ENCODE data around the gene APBA2. TPM values are rescaled to one million over a fixed set of nuclear protein-coding genes. Genes with fewer than 3 reads are reported as not detected.

Gene APBA2
- total RNA-seq, 4 donors from 2014 or later: 5.4 to 15.3 (median 10.4) TPM

GRCh38 chr15:29091666-29092065, 205.9 kb downstream of the APBA2 start:
- Histone ChIP-seq H3K4me3 (no peak overlapping the region), H3K27ac (replicated peaks in 1 of 4) (no peak overlapping the region), H3K4me1 (no peaks in the 10 kb centered on the region), H3K27me3 (no peaks in the 10 kb centered on the region), H3K36me3 (no peaks in the 10 kb centered on the region), H3K9me3 (no peaks in the 10 kb centered on the region)
- TF ChIP-seq EP300 (IDR thresholded peaks at IDR 0.05) (no peak), POLR2AphosphoS5 (IDR thresholded peaks at IDR 0.05) (no peak), POLR2A (IDR thresholded peaks at IDR 0.05; ENCODE audit: low read depth) (no peak)
- TF ChIP-seq, protein P1, sequence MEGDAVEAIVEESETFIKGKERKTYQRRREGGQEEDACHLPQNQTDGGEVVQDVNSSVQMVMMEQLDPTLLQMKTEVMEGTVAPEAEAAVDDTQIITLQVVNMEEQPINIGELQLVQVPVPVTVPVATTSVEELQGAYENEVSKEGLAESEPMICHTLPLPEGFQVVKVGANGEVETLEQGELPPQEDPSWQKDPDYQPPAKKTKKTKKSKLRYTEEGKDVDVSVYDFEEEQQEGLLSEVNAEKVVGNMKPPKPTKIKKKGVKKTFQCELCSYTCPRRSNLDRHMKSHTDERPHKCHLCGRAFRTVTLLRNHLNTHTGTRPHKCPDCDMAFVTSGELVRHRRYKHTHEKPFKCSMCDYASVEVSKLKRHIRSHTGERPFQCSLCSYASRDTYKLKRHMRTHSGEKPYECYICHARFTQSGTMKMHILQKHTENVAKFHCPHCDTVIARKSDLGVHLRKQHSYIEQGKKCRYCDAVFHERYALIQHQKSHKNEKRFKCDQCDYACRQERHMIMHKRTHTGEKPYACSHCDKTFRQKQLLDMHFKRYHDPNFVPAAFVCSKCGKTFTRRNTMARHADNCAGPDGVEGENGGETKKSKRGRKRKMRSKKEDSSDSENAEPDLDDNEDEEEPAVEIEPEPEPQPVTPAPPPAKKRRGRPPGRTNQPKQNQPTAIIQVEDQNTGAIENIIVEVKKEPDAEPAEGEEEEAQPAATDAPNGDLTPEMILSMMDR (IDR thresholded peaks at IDR 0.05): no peak
- 85% methylated on average over 8 of the region's 8 CpGs for WGBS
- intact Hi-C loops (cut with DNase I): no loop called here
- DNase-seq (ENCODE audit: extremely low spot score): no peak

DNA sequence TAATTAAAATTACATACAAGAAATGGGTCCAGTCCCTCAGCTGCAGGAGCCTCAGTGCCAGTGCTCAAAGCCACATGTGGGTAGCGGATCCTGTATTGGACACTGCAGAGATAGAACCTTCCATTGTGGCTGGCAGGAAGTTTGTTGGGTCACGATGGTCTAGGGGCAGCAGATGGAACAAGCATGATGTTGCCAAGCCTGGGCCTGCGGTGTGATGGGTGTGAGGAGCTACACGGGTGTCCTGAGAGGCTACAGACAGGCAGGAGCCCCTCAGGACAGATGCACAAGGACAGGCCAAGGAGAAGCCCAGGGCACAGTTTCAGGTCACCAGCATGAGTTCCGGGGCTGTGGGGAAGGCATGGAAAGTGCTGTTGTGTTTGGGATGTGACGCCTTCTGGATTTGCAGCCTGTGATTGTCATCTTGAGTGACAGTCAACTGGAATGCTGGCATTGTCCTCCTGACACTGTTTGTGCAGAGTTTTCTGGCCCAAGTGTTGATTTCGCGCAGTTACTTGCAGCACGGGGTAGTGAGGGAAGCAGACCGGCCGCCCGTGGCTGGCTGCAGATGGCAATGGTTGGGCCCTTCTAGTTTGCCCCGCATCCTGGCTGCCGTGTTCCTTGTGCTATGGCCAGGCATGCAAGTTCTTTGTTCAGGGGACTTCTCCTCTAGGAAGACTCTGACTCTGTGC, 206.7 kb downstream of the APBA2 start:
- Histone ChIP-seq H3K27me3 (no peaks in the 10 kb centered on the region), H3K36me3 (no peaks in the 10 kb centered on the region), H3K9me3 (no peaks in the 10 kb centered on the region), H3K4me3 (no peak overlapping the region), H3K4me1 (no peaks in the 10 kb centered on the region), H3K27ac (replicated peaks in 1 of 4) (no peak overlapping the region)
- TF ChIP-seq POLR2A (IDR thresholded peaks at IDR 0.05; ENCODE audit: low read depth) (no peak), EP300 (IDR thresholded peaks at IDR 0.05) (no peak), POLR2AphosphoS5 (IDR thresholded peaks at IDR 0.05) (no peak)
- TF ChIP-seq, protein P1 (IDR thresholded peaks at IDR 0.05): no peak
- 97% methylated on average over 14 of the region's 14 CpGs for WGBS
- DNase-seq (ENCODE audit: extremely low spot score): no peak
- intact Hi-C loops (cut with DNase I): no loop called here

DNA sequence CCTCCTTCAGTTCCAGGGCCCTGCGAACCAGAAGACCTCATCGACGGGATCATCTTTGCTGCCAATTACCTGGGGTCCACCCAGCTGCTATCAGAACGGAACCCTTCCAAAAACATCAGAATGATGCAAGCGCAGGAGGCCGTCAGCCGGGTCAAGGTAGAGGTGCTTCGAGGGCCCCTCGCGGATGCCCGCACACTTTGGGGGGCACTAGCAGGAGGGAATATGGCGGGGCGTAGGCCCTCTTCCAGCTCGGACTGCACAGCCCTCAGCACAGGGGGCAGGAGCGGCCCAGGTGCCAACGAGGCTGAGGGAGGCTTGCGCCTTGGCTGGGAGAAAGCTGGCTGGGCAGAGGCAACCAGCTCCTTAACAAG, 207.3 kb downstream of the APBA2 start:
- Histone ChIP-seq H3K4me3 (no peak overlapping the region), H3K27ac (replicated peaks in 1 of 4) (no peak overlapping the region), H3K9me3 (no peaks in the 10 kb centered on the region), H3K36me3 (no peaks in the 10 kb centered on the region), H3K4me1 (no peaks in the 10 kb centered on the region), H3K27me3 (no peaks in the 10 kb centered on the region)
- no peak for DNase-seq (ENCODE audit: extremely low spot score)
- intact Hi-C loops (cut with DNase I): no loop called here
- TF ChIP-seq EP300 (IDR thresholded peaks at IDR 0.05) (no peak), POLR2A (IDR thresholded peaks at IDR 0.05; ENCODE audit: low read depth) (no peak), POLR2AphosphoS5 (IDR thresholded peaks at IDR 0.05) (no peak)
- TF ChIP-seq, protein P1 (IDR thresholded peaks at IDR 0.05): no peak
- WGBS: 93% methylated on average over 12 of the region's 17 CpGs

DNA sequence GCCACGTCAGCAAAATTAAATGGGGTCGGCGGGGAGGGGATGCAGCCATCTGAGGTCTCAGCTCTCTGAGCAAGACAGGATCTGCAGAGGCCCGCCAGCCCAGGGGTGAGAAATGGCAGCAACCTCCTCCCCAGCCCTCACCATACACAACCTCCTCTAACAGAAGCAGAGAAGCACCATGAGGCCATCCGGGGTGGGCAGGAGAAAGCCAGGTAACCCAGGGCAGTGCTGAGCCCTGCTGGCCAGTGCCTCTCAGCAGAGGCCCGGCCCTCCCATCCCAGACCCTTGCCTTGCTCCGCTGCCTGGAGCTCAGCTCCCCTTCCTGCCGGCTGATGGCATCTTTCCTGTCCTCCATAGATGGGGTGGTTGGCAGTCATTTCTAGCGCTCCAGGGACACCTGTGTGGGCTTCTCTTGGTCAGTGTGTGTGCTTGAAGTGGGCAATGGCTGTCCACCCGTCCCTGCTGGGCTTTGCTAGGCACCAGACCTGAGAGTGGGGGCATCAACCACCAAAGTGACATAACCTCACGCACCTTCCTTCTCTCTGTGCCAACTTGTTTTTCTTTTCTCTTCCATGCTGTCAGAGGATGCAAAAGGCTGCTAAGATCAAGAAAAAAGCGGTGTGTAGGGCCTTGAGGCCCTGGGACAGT, 208.0 kb downstream of the APBA2 start:
- H3K4me1 ChIP-seq: no peaks in the 10 kb centered on the region
- TF ChIP-seq POLR2A (IDR thresholded peaks at IDR 0.05; ENCODE audit: low read depth): no peak
- no peaks in the 10 kb centered on the region for H3K36me3 ChIP-seq
- no peak overlapping the region for H3K27ac ChIP-seq (replicated peaks in 1 of 4)
- 91% methylated on average over 12 of the region's 12 CpGs for WGBS
- H3K4me3 ChIP-seq: no peak overlapping the region
- intact Hi-C loops (cut with DNase I): no loop called here
- H3K27me3 ChIP-seq: no peaks in the 10 kb centered on the region
- no peak for DNase-seq (ENCODE audit: extremely low spot score)
- no peaks in the 10 kb centered on the region for H3K9me3 ChIP-seq

- Histone ChIP-seq H3K9me3 (no peaks in the 10 kb centered on the region), H3K27me3 (no peaks in the 10 kb centered on the region), H3K4me3 (no peak overlapping the region), H3K27ac (replicated peaks in 1 of 4) (no peak overlapping the region), H3K36me3 (no peaks in the 10 kb centered on the region), H3K4me1 (no peaks in the 10 kb centered on the region)
- intact Hi-C loops (cut with DNase I): no loop called here
- TF ChIP-seq POLR2AphosphoS5 (IDR thresholded peaks at IDR 0.05) (no peak), EP300 (IDR thresholded peaks at IDR 0.05) (no peak), POLR2A (IDR thresholded peaks at IDR 0.05; ENCODE audit: low read depth) (no peak)
- TF ChIP-seq, protein P1 (IDR thresholded peaks at IDR 0.05): no peak
- WGBS: 72% methylated on average over 2 of the region's 2 CpGs
- no peak for DNase-seq (ENCODE audit: extremely low spot score)
Observed at GRCh38 chr15:29094711-29095110, 208.9 kb downstream of the APBA2 start.
